Ishikawa (cell line): Measurements from ENCODE around the gene TIGD1.
A peak's percentile ranks its signal among the peaks of the same experiment; 100 is the strongest.

Source experiments
- CEBPB ChIP-seq: IDR thresholded peaks from 2 replicates; pipeline ENCODE4 v1.6.1; 2012
- CREB1 ChIP-seq: IDR thresholded peaks from 2 replicates; pipeline ENCODE4 v1.6.1; 2012; ENCODE audit warnings: low read depth
- EGR1 ChIP-seq: IDR thresholded peaks from 2 replicates; pipeline ENCODE4 v1.6.1; 2012
- EP300 ChIP-seq: IDR thresholded peaks from 2 replicates; pipeline ENCODE4 v1.6.1; 2012; ENCODE audit warnings: borderline replicate concordance
- FOXM1 ChIP-seq: IDR thresholded peaks from 2 replicates; pipeline ENCODE4 v1.6.1; 2012; ENCODE audit warnings: low read depth, borderline replicate concordance
- MAX ChIP-seq: IDR thresholded peaks from 2 replicates; pipeline ENCODE4 v1.6.1; 2012
- NFIC ChIP-seq: IDR thresholded peaks from 2 replicates; pipeline ENCODE4 v1.6.1; 2012
- RAD21 ChIP-seq: IDR thresholded peaks from 2 replicates; pipeline ENCODE4 v1.6.1; 2012; ENCODE audit warnings: low read depth
- REST ChIP-seq: IDR thresholded peaks from 2 replicates; pipeline ENCODE4 v1.6.1; 2012; ENCODE audit warnings: low read depth, mild to moderate bottlenecking
- TAF1 ChIP-seq: IDR thresholded peaks from 2 replicates; pipeline ENCODE4 v1.6.1; 2012; ENCODE audit warnings: low read depth, mild to moderate bottlenecking
- TCF12 ChIP-seq: IDR thresholded peaks from 2 replicates; pipeline ENCODE4 v1.6.1; 2012; ENCODE audit warnings: low read depth
- TEAD4 ChIP-seq: IDR thresholded peaks from 2 replicates; pipeline ENCODE4 v1.6.1; 2012
- USF1 ChIP-seq: IDR thresholded peaks from 2 replicates; pipeline ENCODE4 v1.6.1; 2012
- YY1 ChIP-seq: IDR thresholded peaks from 2 replicates; pipeline ENCODE4 v1.6.1; 2012; ENCODE audit warnings: low read depth
- ZBTB7A ChIP-seq: IDR thresholded peaks from 2 replicates; pipeline ENCODE4 v1.6.1; 2012; ENCODE audit warnings: low read depth

TIGD1 gene

GRCh38 chr2:232537079-232537478, 13.3 kb downstream of the TIGD1 start:
- TF ChIP-seq EP300, result no peak
- peak; percentile 38 for TF ChIP-seq RAD21

- TF ChIP-seq EGR1, result no peak
- no peak for TF ChIP-seq CREB1
- no peak for TF ChIP-seq EP300
- TF ChIP-seq MAX, result no peak
- TF ChIP-seq TAF1, result no peak
- TF ChIP-seq TEAD4, result no peak
- TF ChIP-seq FOXM1, result no peak
- TF ChIP-seq NFIC, result no peak
- no peak for TF ChIP-seq YY1
- no peak for TF ChIP-seq CEBPB
Measured at GRCh38 chr2:232535761-232536530, 14.4 kb downstream of the TIGD1 start.

GRCh38 chr2:232534940-232535651, 15.3 kb downstream of the TIGD1 start:
- TF ChIP-seq CEBPB (no peak), REST (no peak), MAX (no peak), ZBTB7A (no peak), TCF12 (no peak), YY1 (no peak), EGR1 (no peak), TAF1 (no peak), FOXM1 (no peak), NFIC (no peak), RAD21 (no peak), TEAD4 (no peak), USF1 (no peak)

- TF ChIP-seq CREB1 (no peak), TEAD4 (no peak), TAF1 (no peak), MAX (no peak), REST (no peak), YY1 (no peak), USF1 (no peak)
Measured at GRCh38 chr2:232533944-232534710, 16.2 kb downstream of the TIGD1 start.

GRCh38 chr2:232532419-232532818, 17.9 kb downstream of the TIGD1 start:
- TF ChIP-seq ZBTB7A, result no peak

- TF ChIP-seq EP300 (no peak), FOXM1 (no peak), REST (no peak), TAF1 (no peak), USF1 (no peak), CREB1 (no peak), ZBTB7A (no peak), TEAD4 (no peak), CEBPB (no peak), YY1 (no peak), RAD21 (no peak), NFIC (no peak), MAX (no peak), TCF12 (no peak), EGR1 (no peak)
Measured at GRCh38 chr2:232530626-232531260, 19.6 kb downstream of the TIGD1 start.
